GM12878 (cell line): ENCODE measurements around the gene ADD1. TPM values are rescaled to one million over a fixed set of nuclear protein-coding genes. Genes with fewer than 3 reads are reported as not detected.

ENCODE experiments used
- ATAC-seq: fragments of 200-7000 bp; cut with Tn5 transposase; 3 replicates; pipeline ENCODE4 v1.9.1; 2020; ENCODE audit warnings: mild to moderate bottlenecking, moderate library complexity
- BruUV-seq: library from RNA; stranded (reverse); fragments of 400-500 nt; replicated peaks from 2 replicates; lab custom pipeline; 2021; lab: Mats Ljungman, UMichigan
- CTCF ChIA-PET: fragments of 300-600 bp; sonication (Branson Sonifier 250); formaldehyde crosslinking; extraction: SDS; loops from one replicate; lab custom pipeline; 2021; ENCODE audit warnings: inconsistent platforms; lab: Yijun Ruan, JAX
- POLR2A ChIA-PET: fragments of 350-600 bp; formaldehyde crosslinking; extraction: SDS; loops from one replicate; lab custom pipeline; 2021; ENCODE audit warnings: inconsistent platforms; lab: Charles Lee
- RAD21 ChIA-PET: fragments of 300-600 bp; sonication (Branson Sonifier 250); formaldehyde crosslinking; loops from one replicate; lab custom pipeline; 2023; ENCODE audit warnings: antibody characterized with exemption; ENCODE audit not compliant: unreplicated experiment; lab: Charles Lee
- SMC1A ChIA-PET: fragments of 300-600 bp; sonication (Branson Sonifier 250); formaldehyde crosslinking; loops from one replicate; lab custom pipeline; 2023; ENCODE audit not compliant: unreplicated experiment, uncharacterized antibody; lab: Charles Lee
- DNase-seq: peaks from one replicate; pipeline ENCODE4 v3.0.0-alpha.2; 2011; ENCODE audit warnings: low read depth, low spot score
- FAIRE-seq: peaks from 3 replicates; lab custom pipeline; 2011; peaks lifted over from hg19 to GRCh38; lab: Jason Lieb, UNC
- H2AFZ ChIP-seq: 2 replicates; pipeline ENCODE4 v1.6.0; 2011; ENCODE audit warnings: low read depth, low read length, control low read depth; ENCODE audit not compliant: control insufficient read depth
- H3K27ac ChIP-seq: 2 replicates; pipeline ENCODE4 v1.5.1; 2011; ENCODE audit warnings: control low read depth; ENCODE audit not compliant: control insufficient read depth, insufficient read depth
- H3K27me3 ChIP-seq, 2 experiments: replicated peaks in 1 of 2; 2 replicates each; pipeline versions ENCODE4 v1.6.0 to v1.6.1; 2011; ENCODE audit warnings: low read length in 1 of 2; ENCODE audit not compliant: control insufficient read depth in 2 of 2, insufficient read depth in 2 of 2
- H3K36me3 ChIP-seq, 2 experiments: 2 replicates each; pipeline ENCODE4 v1.5.1; 2011; ENCODE audit warnings: low read length in 1 of 2; ENCODE audit not compliant: control insufficient read depth in 2 of 2, insufficient read depth in 2 of 2
- H3K4me1 ChIP-seq: 2 replicates; pipeline ENCODE4 v1.6.1; 2011; ENCODE audit warnings: mild to moderate bottlenecking, low read length, moderate library complexity, mixed read lengths; ENCODE audit not compliant: control insufficient read depth, insufficient read depth
- H3K4me2 ChIP-seq: 2 replicates; pipeline ENCODE4 v1.6.0; 2011; ENCODE audit warnings: control low read depth; ENCODE audit not compliant: control insufficient read depth, insufficient read depth
- H3K4me3 ChIP-seq: fragments of 200-600 bp; sonication (generic); 2 replicates; pipeline ENCODE4 v1.5.1; 2016
- H3K79me2 ChIP-seq: 2 replicates; pipeline ENCODE4 v1.6.0; 2011; ENCODE audit warnings: low read length; ENCODE audit not compliant: control insufficient read depth, insufficient read depth
- H3K9ac ChIP-seq: 2 replicates; pipeline ENCODE4 v1.8.0; 2011; ENCODE audit warnings: low read length, control low read depth, mixed read lengths; ENCODE audit not compliant: control insufficient read depth, insufficient read depth
- H3K9me3 ChIP-seq: replicated peaks from 3 replicates; pipeline ENCODE4 v1.5.1; 2011; ENCODE audit warnings: mild to moderate bottlenecking, low read length; ENCODE audit not compliant: control insufficient read depth, insufficient read depth
- H4K20me1 ChIP-seq: 2 replicates; pipeline ENCODE4 v1.6.0; 2011; ENCODE audit not compliant: control insufficient read depth, insufficient read depth
- EZH2 ChIP-seq: IDR thresholded peaks from 2 replicates; pipeline ENCODE4 v1.6.1; 2012; ENCODE audit warnings: low read depth, mild to moderate bottlenecking, control low read depth, inconsistent platforms, low read length, borderline replicate concordance; ENCODE audit not compliant: control insufficient read depth
- FOXK2 ChIP-seq: fragments of 450-650 bp; IDR thresholded peaks from 2 replicates; pipeline ENCODE4 v1.6.1; 2017; ENCODE audit warnings: mild to moderate bottlenecking, moderate library complexity
- IRF4 ChIP-seq: IDR thresholded peaks from 2 replicates; pipeline ENCODE4 v1.6.1; 2011; ENCODE audit warnings: low read depth, low read length
- SMARCA5 ChIP-seq: fragments of 450-650 bp; IDR thresholded peaks from 2 replicates; pipeline ENCODE4 v1.6.1; 2017; ENCODE audit warnings: mild to moderate bottlenecking
- SPI1 ChIP-seq: IDR thresholded peaks from 2 replicates; pipeline ENCODE4 v1.6.1; 2011; ENCODE audit warnings: low read depth, mild to moderate bottlenecking, low read length, moderate library complexity, borderline replicate concordance; ENCODE audit not compliant: insufficient read depth
- SREBF2 ChIP-seq: IDR thresholded peaks from 2 replicates; pipeline ENCODE4 v1.6.1; 2012; ENCODE audit warnings: mild to moderate bottlenecking, low read length
- ZBED1 ChIP-seq: IDR thresholded peaks from 2 replicates; pipeline ENCODE4 v1.6.1; 2016; ENCODE audit warnings: borderline replicate concordance
- WGBS: methylation state at CpG from one replicate; pipeline ENCODE4 v1.1.6; 2016; ENCODE audit warnings: low lambda C conversion rate; ENCODE audit not compliant: insufficient replicate concordance, insufficient coverage; ENCODE audit errors: missing lambda C conversion rate; 5-methylcytosine and 5-hydroxymethylcytosine counted together
- in situ Hi-C: fragments of 300-500 bp; cut with MboI; formaldehyde crosslinking; loops from 9 replicates; pipeline ENCODE4 v1.14.3; 2018; ENCODE audit warnings: mixed read lengths
- intact Hi-C: fragments of 100-400 bp; cut with micrococcal nuclease; formaldehyde crosslinking; loops from one replicate; pipeline ENCODE4 v1.14.2; 2022; ENCODE audit not compliant: unreplicated experiment
- polyA plus RNA-seq, 11 experiments: library from polyadenylated mRNA; depleted of rRNA in 4 of 11; unstranded in 6 of 11; stranded (reverse) in 5 of 11; fragments of >200 nt; fragmentation: Nextera tagmentation in 4 of 11; fragmentation: Illumina TruSeq in 1 of 11; extraction: Ambion mirVana in 4 of 11; extraction: Trizol in 1 of 11; gene quantifications; 1 replicate in 1 of 11; 2 replicates in 10 of 11; pipeline versions ENCODE4 v1.2.1 to v1.2.3, GENCODE V29; 2011 to 2016; ENCODE audit warnings: inconsistent platforms in 2 of 11, missing spikeins in 2 of 11, low read depth in 1 of 11
- total RNA-seq, 4 experiments: library from RNA; depleted of rRNA in 3 of 4; stranded (reverse); fragments of >200 nt in 3 of 4; fragmentation: Illumina TruSeq in 1 of 4; extraction: Trizol in 1 of 4; gene quantifications; 2 replicates each; pipeline versions ENCODE4 v1.2.1 to v1.2.3, GENCODE V29; 2013 to 2021
- TF ChIP-seq, protein P1 (sequence below): IDR thresholded peaks from 2 replicates; pipeline ENCODE4 v1.6.1; 2012; ENCODE audit warnings: low read depth, low read length, improper control_type of control experiment
- TF ChIP-seq, protein P2 (sequence below): fragments of 450-650 bp; IDR thresholded peaks from 2 replicates; pipeline ENCODE4 v1.6.1; 2017; ENCODE audit warnings: borderline replicate concordance

The ADD1 gene
- total and polyA plus RNA-seq, 10 of the 15 experiments (the other 5 are each of a cell fraction or from before 2014, with no cell fraction given) = 21.6 to 182 (median 105) TPM

DNA sequence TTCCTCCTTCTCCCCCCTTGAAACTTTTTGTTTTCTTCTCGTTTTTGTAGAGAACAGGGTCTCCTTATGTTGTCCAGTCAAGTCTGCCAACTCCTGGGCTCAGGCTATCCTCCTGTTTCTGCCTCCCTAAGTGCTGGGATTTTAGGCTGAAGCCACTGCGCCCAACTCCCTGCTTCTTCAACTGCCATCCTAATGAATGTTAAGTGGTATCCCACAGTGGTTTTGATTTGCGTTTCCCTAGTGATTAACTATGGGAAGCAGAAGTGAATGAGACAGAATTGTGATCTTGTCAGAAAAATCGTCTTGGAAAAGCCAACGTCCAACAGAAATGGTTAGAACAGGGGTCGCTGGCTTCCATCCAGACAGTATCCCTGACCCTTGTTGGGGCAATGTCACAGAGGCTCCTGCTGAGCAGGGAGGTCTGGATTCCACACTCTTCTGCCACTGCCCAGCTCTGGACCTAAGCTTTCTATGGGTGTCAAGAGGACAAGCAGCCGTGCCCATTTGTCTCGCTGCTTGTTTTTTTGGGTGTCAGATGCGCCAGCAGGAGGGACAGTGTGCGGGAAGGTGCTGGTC, 869 bp upstream of the ADD1 start:
- FAIRE-seq (no peak), ATAC-seq (no peak), DNase-seq (no peak)
- H3K4me1 ChIP-seq = peaks cover 23% of the 10 kb centered on the region
- peaks cover 35% of the 10 kb centered on the region for H3K79me2 ChIP-seq
- H3K4me2 ChIP-seq = peak overlapping the region; percentile 95
- H3K27ac ChIP-seq = peak overlapping the region; percentile 78; the same call in 1 of the 2 replicates
- H3K36me3 ChIP-seq = no peaks in the 10 kb centered on the region
- intact Hi-C loops (loop anchor here (5.0 kb wide), 1 partner anchor 120 kb away; the partner anchor contains the start of genes GRK4 and NOP14), in situ Hi-C loops (no loop called here)
- RAD21 ChIA-PET = interaction anchor here (0.7 kb wide), 1 partner anchor 92 kb away, joined by 3 read pairs; no protein-coding TSS in a partner anchor
- no peaks in the 10 kb centered on the region for H3K27me3 ChIP-seq
- TSS peak; percentile 64 for BruUV-seq
- H2AFZ ChIP-seq = peak overlapping the region; percentile 80
- H3K9me3 ChIP-seq = no peaks in the 10 kb centered on the region
- POLR2A ChIA-PET = interaction anchor here (0.6 kb wide), 1 partner anchor 79 kb away, joined by 4 read pairs; no protein-coding TSS in a partner anchor
- H4K20me1 ChIP-seq = no peaks in the 10 kb centered on the region
- 14% methylated on average over 10 of the region's 10 CpGs for WGBS
- TF ChIP-seq EZH2 = no peak
- TF ChIP-seq ZBED1 = no peak
- TF ChIP-seq FOXK2 = no peak
- TF ChIP-seq, protein P1, sequence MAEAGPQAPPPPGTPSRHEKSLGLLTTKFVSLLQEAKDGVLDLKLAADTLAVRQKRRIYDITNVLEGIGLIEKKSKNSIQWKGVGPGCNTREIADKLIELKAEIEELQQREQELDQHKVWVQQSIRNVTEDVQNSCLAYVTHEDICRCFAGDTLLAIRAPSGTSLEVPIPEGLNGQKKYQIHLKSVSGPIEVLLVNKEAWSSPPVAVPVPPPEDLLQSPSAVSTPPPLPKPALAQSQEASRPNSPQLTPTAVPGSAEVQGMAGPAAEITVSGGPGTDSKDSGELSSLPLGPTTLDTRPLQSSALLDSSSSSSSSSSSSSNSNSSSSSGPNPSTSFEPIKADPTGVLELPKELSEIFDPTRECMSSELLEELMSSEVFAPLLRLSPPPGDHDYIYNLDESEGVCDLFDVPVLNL = no peak
- TF ChIP-seq IRF4 = no peak
- TF ChIP-seq SREBF2 = no peak
- no peak for TF ChIP-seq SMARCA5
- no peak for TF ChIP-seq SPI1
- TF ChIP-seq, protein P2, sequence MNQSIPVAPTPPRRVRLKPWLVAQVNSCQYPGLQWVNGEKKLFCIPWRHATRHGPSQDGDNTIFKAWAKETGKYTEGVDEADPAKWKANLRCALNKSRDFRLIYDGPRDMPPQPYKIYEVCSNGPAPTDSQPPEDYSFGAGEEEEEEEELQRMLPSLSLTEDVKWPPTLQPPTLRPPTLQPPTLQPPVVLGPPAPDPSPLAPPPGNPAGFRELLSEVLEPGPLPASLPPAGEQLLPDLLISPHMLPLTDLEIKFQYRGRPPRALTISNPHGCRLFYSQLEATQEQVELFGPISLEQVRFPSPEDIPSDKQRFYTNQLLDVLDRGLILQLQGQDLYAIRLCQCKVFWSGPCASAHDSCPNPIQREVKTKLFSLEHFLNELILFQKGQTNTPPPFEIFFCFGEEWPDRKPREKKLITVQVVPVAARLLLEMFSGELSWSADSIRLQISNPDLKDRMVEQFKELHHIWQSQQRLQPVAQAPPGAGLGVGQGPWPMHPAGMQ = no peak
- H3K9ac ChIP-seq = peak overlapping the region; percentile 82
- H3K4me3 ChIP-seq = peak overlapping the region; percentile 81
- CTCF ChIA-PET = interaction anchor here (1.5 kb wide), 1 partner anchor 10 kb away, joined by 4 read pairs; no protein-coding TSS in a partner anchor
- SMC1A ChIA-PET = no interaction called here
